Measurements from ENCODE around the gene LRRC14B.

The LRRC14B gene

GRCh38 chr5:171801-172331 lies 19.4 kb upstream of the LRRC14B start:
- in situ Hi-C loops (cut with HindIII; ENCODE audit: low pct_ligation_motif_present, low pct_unique_long_range_greater_than_20kb, low sequenced_read_pairs), result no loop called here
- no peak for DNase-seq

GRCh38 chr5:172421-172820 lies 18.9 kb upstream of the LRRC14B start:
- no peak for DNase-seq
- in situ Hi-C loops (cut with HindIII; ENCODE audit: low pct_ligation_motif_present, low pct_unique_long_range_greater_than_20kb, low sequenced_read_pairs), result no loop called here

DNA sequence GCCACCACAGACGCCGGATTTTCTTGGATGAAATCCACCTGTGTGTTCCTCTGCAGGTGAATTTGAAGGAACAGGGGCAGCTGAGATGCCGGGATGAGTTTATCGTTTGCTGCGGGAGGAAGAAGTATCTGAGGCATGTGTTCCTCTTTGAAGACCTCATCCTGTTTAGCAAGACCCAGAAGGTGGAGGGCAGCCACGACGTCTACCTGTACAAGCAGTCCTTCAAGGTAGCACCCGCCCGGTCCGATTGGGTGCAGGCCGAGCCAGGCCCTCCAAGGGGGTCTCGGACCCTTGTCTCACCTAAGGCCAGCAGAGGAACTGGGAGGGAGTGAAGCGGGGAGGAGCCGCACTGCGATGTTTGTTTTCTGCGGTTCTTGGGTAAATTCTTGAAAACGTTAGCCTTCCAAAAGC lies 18.4 kb upstream of the LRRC14B start:
- no peak for DNase-seq
- in situ Hi-C loops (cut with HindIII; ENCODE audit: low pct_ligation_motif_present, low pct_unique_long_range_greater_than_20kb, low sequenced_read_pairs), result no loop called here

DNA sequence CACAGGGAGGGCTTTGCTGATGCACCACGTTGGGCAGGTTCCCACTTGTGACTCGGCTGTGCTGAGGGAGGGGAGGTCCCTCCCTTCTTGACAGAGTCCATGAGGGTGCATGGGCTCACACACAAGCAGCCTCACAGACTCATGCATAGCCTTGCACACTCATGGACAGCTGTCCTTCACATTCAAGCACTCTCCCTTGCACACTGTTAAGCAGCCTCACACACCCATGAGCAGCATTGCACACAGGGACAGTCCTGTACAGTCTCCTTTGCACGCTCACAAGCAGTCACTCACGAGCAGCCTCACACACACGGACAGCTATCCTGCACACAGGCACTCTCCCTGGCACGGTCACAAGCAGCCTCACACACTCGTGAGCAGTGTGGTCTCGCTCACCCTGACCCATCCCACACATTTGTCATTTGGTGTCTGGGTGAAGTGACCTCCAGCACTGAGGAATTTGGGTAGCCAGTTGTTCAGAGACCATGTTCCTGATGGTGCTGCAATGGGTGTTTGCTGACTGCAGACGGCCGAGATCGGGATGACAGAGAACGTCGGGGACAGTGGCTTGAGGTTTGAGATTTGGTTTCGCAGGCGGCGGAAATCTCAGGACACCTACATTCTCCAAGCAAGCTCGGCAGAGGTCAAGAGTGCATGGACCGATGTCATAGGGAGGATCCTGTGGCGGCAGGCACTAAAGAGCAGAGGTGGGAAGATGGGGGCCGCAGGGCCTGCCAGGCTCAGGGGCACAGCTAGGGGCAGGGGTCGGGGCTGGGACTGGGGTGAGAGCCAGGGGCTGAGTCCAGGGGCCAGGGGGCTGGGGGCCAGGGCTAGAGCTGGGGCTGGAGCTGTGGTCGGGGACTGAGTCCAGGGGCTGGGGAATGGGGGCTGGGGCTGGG lies 17.7 kb upstream of the LRRC14B start:
- no peak for DNase-seq
- in situ Hi-C loops (cut with HindIII; ENCODE audit: low pct_ligation_motif_present, low pct_unique_long_range_greater_than_20kb, low sequenced_read_pairs), result no loop called here

GRCh38 chr5:174291-174600 lies 17.0 kb upstream of the LRRC14B start:
- no peak for DNase-seq
- in situ Hi-C loops (cut with HindIII; ENCODE audit: low pct_ligation_motif_present, low pct_unique_long_range_greater_than_20kb, low sequenced_read_pairs), result no loop called here

DNA sequence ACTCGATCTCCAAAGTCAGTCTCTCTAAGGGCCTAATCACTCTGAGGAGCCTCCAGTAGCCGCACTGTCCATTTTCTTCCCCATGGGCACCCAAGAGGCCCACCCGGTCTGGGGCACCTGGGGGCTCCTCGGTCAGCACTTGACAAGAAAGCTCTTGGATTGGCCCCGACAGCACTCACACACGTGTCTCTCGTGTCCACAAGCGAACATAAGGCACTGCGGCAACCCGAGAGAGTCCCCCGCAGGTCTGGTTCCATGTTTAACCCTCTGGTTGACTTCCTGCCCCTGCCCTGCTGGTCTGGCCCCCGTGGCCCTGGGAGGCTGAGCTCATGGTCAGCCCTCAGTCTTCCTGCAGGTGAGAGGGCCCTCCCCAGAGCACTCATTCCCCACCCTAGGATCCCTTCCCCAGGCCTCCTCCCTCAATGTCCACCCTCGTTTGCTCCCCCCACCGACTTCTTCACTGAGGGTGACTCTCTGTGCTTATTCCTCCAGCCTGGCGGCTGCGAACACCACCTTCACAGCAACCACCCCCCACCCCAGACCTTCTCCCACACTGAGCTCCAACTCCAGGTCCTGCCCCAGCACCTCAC lies 16.3 kb upstream of the LRRC14B start:
- DNase-seq, result no peak
- in situ Hi-C loops (cut with HindIII; ENCODE audit: low pct_ligation_motif_present, low pct_unique_long_range_greater_than_20kb, low sequenced_read_pairs), result no loop called here

- no peak for DNase-seq
- in situ Hi-C loops (cut with HindIII; ENCODE audit: low pct_ligation_motif_present, low pct_unique_long_range_greater_than_20kb, low sequenced_read_pairs), result no loop called here
These were observed 14.9 kb upstream of the LRRC14B start for GRCh38 chr5:176296-176823.

DNA sequence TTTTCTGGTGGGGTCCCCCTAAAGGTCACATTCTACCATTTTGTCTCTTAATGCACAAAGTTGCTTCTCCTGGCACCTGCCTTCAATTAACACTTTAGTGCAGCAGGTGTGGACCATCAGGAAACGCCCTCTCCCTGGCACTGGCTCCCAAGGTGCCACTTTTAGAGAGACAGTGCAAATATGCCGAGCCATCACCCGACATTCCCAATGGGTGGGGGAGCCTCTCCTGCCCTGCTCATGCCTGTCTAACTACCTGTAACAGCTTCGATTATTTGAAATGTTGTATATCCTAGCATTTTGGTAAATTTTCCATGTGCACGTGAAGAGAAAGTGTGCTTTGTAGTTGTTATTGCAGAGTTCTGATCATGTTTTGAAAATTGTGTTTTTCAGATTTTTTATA lies 13.2 kb upstream of the LRRC14B start:
- in situ Hi-C loops (cut with HindIII; ENCODE audit: low pct_ligation_motif_present, low pct_unique_long_range_greater_than_20kb, low sequenced_read_pairs), result no loop called here
- DNase-seq, result no peak

DNA sequence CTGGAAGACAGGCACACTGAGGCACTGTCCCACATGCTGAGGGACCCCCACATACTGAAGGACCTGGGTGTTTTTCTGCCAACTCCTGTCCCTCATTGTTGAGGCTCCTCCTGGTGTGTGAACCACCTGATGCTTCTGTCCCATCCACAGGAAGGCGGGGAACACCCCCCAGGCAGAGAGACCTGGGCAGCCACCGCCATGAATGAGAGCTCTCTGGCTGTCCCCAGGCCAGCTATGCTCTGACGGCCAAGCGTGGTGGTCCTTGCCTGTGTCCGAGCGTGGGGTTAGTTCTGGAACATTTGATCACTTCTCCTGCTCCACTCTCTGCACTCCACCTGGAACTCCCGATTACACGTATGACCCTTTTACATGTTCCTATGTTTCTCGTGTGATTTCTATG lies 11.9 kb upstream of the LRRC14B start:
- in situ Hi-C loops (cut with HindIII; ENCODE audit: low pct_ligation_motif_present, low pct_unique_long_range_greater_than_20kb, low sequenced_read_pairs), result no loop called here

DNA sequence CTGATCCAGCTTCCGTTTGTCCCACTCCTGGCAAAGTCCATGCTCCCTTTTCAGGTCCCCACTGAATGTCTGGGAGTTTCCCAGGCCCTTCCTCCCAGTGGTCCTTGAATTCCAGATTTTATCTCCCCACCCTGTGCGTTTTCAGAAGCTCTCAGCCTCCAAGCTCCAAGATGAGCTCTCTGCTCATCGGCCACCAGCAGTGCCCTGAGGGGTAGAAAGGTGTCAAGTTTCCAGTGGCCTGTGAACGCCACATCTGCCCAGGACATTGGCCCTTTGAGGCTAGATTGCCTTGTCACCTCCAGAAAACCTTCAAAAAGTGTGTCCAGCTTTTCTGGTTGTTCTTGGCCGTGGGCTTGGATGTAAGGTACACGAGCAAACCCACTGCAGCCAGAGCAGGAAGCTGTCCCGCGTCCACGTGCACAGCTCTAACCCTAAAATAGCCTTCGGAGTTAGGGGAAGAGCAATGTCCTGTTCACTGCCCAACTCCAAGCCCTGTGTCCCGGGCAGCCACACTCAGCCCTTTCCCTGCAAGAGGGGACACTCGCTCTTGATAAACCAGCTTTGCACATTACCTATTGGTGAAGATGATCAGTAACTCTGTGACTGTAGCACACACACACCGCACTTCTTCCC lies 10.9 kb upstream of the LRRC14B start:
- in situ Hi-C loops (cut with HindIII; ENCODE audit: low pct_ligation_motif_present, low pct_unique_long_range_greater_than_20kb, low sequenced_read_pairs), result no loop called here
- DNase-seq, result no peak

More for the DNA sequence above, 11.9 kb upstream of the LRRC14B start:
- DNase-seq, result no peak

DNA sequence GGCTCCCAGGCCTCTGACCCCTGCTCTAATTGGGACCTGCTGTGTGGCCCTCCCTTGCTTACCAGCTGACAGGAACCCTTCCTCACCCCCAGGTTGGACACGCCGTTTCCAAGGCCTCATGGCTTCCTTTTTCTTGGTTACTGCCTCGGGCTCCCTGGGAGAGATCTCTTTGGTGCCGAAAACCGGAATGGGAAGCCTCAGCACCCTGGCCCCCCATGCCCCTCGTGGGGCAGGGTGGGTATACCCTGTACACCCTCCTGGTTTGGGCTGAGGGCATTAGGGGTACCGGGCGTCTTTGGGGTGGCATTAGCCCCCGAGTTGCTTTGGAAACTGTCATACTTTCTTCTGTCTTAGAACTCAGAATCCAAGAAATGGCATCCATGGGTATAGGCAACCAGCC lies 10.1 kb upstream of the LRRC14B start:
- in situ Hi-C loops (cut with HindIII; ENCODE audit: low pct_ligation_motif_present, low pct_unique_long_range_greater_than_20kb, low sequenced_read_pairs), result no loop called here

DNA sequence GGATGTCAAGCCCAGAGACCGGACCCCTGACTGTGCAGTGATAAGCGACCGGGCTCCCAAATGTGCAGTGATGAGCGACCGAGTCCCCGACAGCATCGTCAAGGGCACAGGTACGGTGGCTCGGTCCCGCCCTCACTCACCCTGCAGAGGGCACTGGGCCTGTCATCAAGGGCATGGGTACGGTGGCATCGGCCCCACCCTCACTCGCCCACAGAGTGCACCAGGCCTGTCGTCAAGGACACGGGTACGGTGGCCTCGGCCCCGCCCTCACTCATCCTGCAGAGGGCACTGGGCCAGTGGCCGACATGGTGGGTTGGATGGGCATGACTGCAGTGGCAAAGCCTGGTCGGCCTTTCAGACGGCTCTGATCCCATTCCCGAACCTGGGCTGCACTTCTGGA lies 9.7 kb upstream of the LRRC14B start:
- in situ Hi-C loops (cut with HindIII; ENCODE audit: low pct_ligation_motif_present, low pct_unique_long_range_greater_than_20kb, low sequenced_read_pairs), result no loop called here
- no peak for DNase-seq

More for the DNA sequence above, 10.1 kb upstream of the LRRC14B start:
- DNase-seq, result no peak

GRCh38 chr5:182126-182525 lies 9.2 kb upstream of the LRRC14B start:
- DNase-seq, result no peak
- in situ Hi-C loops (cut with HindIII; ENCODE audit: low pct_ligation_motif_present, low pct_unique_long_range_greater_than_20kb, low sequenced_read_pairs), result no loop called here

DNA sequence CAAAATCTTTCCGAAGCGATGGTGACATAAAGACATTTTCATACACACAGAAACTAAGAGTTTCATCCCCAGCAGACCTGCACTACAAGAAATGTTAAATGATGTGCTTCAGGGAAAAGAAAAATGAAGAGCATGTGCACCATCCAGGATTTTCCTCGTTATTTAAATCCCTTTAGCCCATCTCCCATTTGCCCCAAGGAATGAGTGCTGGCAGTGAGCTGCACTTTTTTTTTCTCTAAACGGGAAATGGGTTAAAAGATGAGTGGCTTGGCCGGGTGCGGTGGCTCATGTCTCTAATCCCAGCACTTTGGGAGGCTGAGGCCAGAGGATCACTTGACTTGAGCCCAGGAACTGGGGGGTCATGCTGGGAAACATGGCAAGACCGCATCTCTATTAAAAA lies 6.8 kb upstream of the LRRC14B start:
- in situ Hi-C loops (cut with HindIII; ENCODE audit: low pct_ligation_motif_present, low pct_unique_long_range_greater_than_20kb, low sequenced_read_pairs), result no loop called here

DNA sequence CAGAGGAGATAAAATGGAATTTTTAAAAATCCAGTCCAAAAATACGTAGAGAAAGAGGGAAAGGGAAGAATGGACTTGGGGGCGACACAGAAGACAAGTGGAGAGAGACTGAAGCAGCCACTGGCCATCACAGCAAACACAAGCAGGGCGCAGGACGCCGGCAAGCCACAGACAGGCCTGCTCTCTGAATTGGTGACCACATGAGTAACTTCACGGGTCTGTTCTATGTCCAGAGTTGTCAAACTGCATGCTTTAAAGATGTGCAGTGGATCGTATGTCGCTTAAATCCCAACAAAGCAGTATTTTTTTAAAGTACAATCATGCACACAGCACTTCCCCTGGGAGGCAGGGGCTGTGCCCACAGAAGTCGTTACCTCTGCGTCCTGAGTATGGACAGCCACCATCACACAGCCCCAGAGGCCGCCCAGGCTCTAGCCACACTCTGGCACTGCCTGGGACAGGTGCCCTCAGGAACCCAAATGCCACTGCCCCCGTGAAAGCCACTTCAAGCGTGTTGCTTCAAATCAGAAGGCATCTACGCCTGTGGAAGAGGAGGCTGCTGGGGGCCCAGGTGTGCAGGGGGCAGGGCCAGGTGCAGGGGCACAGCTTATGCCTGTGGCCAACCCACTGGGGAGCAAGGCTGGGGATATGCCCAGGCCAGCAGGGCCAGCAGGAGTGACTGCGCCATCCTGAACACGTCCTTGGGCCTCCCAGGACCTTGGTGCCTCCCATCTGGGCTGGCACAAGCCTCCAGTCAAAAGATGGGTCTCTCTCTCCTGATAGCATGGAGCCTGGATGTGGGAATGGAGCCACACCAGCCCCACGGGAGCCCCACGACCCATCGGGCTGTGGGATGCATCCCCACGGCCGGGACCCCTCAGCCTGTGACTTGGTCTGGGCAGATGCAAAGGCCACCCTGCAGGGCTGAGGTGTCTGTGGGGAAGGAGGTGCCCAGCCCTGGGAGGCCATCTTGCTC lies 5.9 kb upstream of the LRRC14B start:
- in situ Hi-C loops (cut with HindIII; ENCODE audit: low pct_ligation_motif_present, low pct_unique_long_range_greater_than_20kb, low sequenced_read_pairs), result no loop called here
- DNase-seq, result no peak

More for the DNA sequence above, 6.8 kb upstream of the LRRC14B start:
- DNase-seq, result no peak

DNA sequence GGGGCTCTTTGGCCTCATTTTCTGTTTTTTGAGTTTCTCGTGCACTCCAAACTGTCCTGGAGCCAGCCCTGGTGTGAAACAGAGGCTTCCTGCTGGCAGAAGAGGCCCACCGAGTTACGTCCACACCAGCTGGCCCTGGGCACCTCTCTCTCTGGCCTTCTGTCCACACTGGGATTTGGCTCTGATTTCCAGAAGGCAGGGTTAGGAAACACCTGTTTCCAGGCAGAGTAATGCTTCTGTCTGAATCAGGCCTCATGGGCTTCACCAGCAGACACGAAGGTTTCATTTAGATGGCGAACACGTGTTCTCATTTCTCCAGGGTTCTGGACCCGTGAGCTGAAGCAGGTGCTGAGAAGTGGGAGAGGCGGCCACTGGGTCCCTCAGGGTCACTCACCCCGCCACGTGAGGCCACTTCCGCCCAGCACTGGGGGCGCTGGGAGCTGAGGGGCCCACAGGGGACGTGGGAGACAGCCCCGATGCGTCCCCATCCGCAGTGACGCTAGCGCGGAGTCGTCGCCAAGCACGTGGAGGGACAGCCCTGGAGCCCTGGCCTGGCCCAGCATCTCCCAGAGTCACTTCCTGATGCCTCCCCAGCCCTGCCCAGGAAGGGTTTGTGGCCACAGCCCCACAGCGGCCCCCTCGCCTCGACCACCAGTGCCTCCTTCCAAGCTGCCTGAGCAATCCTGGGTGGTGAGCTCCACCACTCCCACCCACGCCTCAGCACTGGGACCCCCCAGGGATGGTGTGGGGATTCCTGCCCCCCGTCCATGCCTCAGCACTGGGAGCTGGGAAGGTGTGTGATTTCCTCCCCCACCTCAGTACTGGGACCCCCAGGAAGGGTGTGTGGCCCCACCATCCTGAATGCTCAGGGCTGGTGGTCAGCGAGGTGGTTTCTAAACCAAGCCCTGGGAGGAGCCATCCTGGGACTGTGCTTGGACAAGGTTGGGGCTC lies 4.9 kb upstream of the LRRC14B start:
- in situ Hi-C loops (cut with HindIII; ENCODE audit: low pct_ligation_motif_present, low pct_unique_long_range_greater_than_20kb, low sequenced_read_pairs), result no loop called here

DNA sequence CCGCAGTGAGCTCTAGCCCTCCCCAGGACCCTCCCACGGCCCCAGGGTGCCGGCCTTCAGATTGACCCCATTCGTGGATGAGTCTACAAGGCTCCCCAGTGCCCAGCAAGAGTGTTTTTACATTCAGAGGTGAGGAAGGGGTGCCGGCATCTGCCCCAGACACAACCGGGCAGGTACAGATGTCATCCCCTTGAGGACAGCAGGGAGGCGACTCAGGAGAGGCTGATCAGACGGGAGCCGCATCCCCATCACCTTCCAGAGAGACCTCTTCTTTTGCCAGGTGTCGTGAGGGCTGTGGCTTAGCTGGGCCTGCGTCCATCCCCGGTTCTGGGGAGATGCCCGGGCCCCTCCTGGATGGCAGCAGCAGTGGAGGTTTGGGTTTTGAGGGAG lies 4.3 kb upstream of the LRRC14B start:
- in situ Hi-C loops (cut with HindIII; ENCODE audit: low pct_ligation_motif_present, low pct_unique_long_range_greater_than_20kb, low sequenced_read_pairs), result no loop called here
- no peak for DNase-seq

More for the DNA sequence above, 4.9 kb upstream of the LRRC14B start:
- no peak for DNase-seq
